ENCODE data around the gene ZFTA. TPM values are rescaled to one million over a fixed set of nuclear protein-coding genes. Genes with fewer than 3 reads are reported as not detected.

Gene ZFTA
- total and polyA plus RNA-seq, 2 experiments from 2014 or later: 8.3 to 36.6 TPM

GRCh38 chr11:63816732-63817131, 48.2 kb upstream of the ZFTA start:
- TF ChIP-seq EZH2 (IDR thresholded peaks at IDR 0.05; ENCODE audit: low read depth, unreplicated experiment) (no peak), JUNB (IDR thresholded peaks at IDR 0.05; ENCODE audit: unreplicated experiment) (no peak), ZNF114 (CRISPR knock-in tag; IDR thresholded peaks at IDR 0.05) (no peak), ZNF331 (CRISPR knock-in tag; IDR thresholded peaks at IDR 0.05; ENCODE audit: low read depth) (no peak), ZNF462 (CRISPR knock-in tag; IDR thresholded peaks at IDR 0.05) (no peak), CREB1 (CRISPR knock-in tag; IDR thresholded peaks at IDR 0.05; ENCODE audit: low read depth) (no peak), ETS1 (IDR thresholded peaks at IDR 0.05) (no peak), REST (IDR thresholded peaks at IDR 0.05; ENCODE audit: unreplicated experiment) (no peak), STAT1 (IDR thresholded peaks at IDR 0.05; ENCODE audit: unreplicated experiment) (no peak), POLR2AphosphoS5 (IDR thresholded peaks at IDR 0.05; ENCODE audit: low read depth) (no peak), EZH2phosphoT487 (IDR thresholded peaks at IDR 0.05; ENCODE audit: unreplicated experiment) (no peak), NANOG (IDR thresholded peaks at IDR 0.05; ENCODE audit: borderline replicate concordance) (no peak), CTCF (conservative IDR thresholded peaks at IDR 0.05; ENCODE audit: low read depth in 2 of 2) (no peak)
- H3K4me3 ChIP-seq: no peak overlapping the region
- no peak overlapping the region for H3K27ac ChIP-seq (ENCODE audit: low read depth)
- no peaks in the 10 kb centered on the region for H3K9me2 ChIP-seq (ENCODE audit: insufficient read depth)
- no peaks in the 10 kb centered on the region; the same call in 2 of the 3 replicates for H3K9me3 Mint-ChIP-seq
- no peak for ATAC-seq
- peaks cover 11% of the 10 kb centered on the region for H3K27me3 Mint-ChIP-seq (ENCODE audit: insufficient read depth, low read depth, poor library complexity)
- peaks cover 48% of the 10 kb centered on the region for H3K79me2 ChIP-seq (replicated peaks; ENCODE audit: insufficient read depth)
- H3K27ac Mint-ChIP-seq: no peak overlapping the region
- H3K27me3 ChIP-seq (ENCODE audit: insufficient read depth): peaks cover 7% of the 10 kb centered on the region
- H4K20me1 ChIP-seq (replicated peaks; ENCODE audit: insufficient read depth): peaks cover 41% of the 10 kb centered on the region
- H3K4me3 Mint-ChIP-seq: no peak overlapping the region
- peaks cover 26% of the 10 kb centered on the region for H3K4me1 Mint-ChIP-seq
- no peak overlapping the region for H3K4me2 ChIP-seq
- H3K36me3 ChIP-seq (ENCODE audit: insufficient read depth): peaks cover 28% of the 10 kb centered on the region
- no peak for DNase-seq (ENCODE audit: low spot score)
- no peak overlapping the region for H2AFZ ChIP-seq
- H3F3A ChIP-seq (replicated peaks; ENCODE audit: low read depth): peaks cover 17% of the 10 kb centered on the region
- H3K36me3 Mint-ChIP-seq (ENCODE audit: low read depth): peaks cover 73% of the 10 kb centered on the region
- peaks cover 21% of the 10 kb centered on the region for H3K4me1 ChIP-seq (ENCODE audit: insufficient read depth)

Data from GM23338 (cell line).